Transverse colon (tissue), 4 donors: ENCODE measurements around the gene PLCB2. TPM values are rescaled to one million over a fixed set of nuclear protein-coding genes. Genes with fewer than 3 reads are reported as not detected.

Experiments used
- DNase-seq: peaks from one replicate; pipeline ENCODE4 v3.0.0-alpha.2; 2019
- H3K27ac ChIP-seq, 4 donors: fragments of 200-600 bp; sonication (generic); 2 replicates each; pipeline ENCODE4 v1.5.1; 2016 to 2018; ENCODE audit warnings: inconsistent platforms in 4 of 4
- H3K27me3 ChIP-seq: fragments of 200-600 bp; sonication (generic); 2 replicates; pipeline ENCODE4 v1.5.1; 2017; ENCODE audit warnings: inconsistent platforms
- H3K36me3 ChIP-seq, 4 donors: fragments of 200-600 bp; sonication (generic); 2 replicates each; pipeline ENCODE4 v1.5.1; 2017 to 2019; ENCODE audit warnings: inconsistent platforms in 4 of 4
- H3K4me1 ChIP-seq, 4 donors: fragments of 200-600 bp; sonication (generic); 2 replicates each; pipeline ENCODE4 v1.5.1; 2017 to 2020; ENCODE audit warnings: inconsistent platforms in 4 of 4
- H3K4me3 ChIP-seq, 4 donors: fragments of 200-600 bp; sonication (generic); 1 replicate in 1 of 4; 2 replicates in 3 of 4; pipeline versions ENCODE4 v1.5.1 to v1.6.1; 2017 to 2019; ENCODE audit warnings: inconsistent platforms in 4 of 4
- H3K9me3 ChIP-seq, 2 donors: fragments of 200-600 bp; sonication (generic); 2 replicates each; pipeline ENCODE4 v1.5.1; 2017 to 2019; ENCODE audit warnings: inconsistent platforms in 2 of 2
- CTCF ChIP-seq, 5 experiments: fragments of 200-600 bp in 3 of 5; fragments of 450-650 bp in 2 of 5; sonication (generic) in 3 of 5; IDR thresholded peaks; 1 replicate in 2 of 5; 2 replicates in 3 of 5; pipeline ENCODE4 v1.5.1; 2016 to 2017; ENCODE audit warnings: antibody characterized with exemption in 5 of 5, inconsistent platforms in 3 of 5, mild to moderate bottlenecking in 2 of 5, moderate library complexity in 1 of 5
- EP300 ChIP-seq: sonication (generic); formaldehyde crosslinking; IDR thresholded peaks from one replicate; pipeline ENCODE4 v1.6.1; 2017; ENCODE audit warnings: antibody characterized with exemption, low read depth
- POLR2A ChIP-seq: fragments of 450-650 bp; IDR thresholded peaks from one replicate; pipeline ENCODE4 v1.6.1; 2016; ENCODE audit warnings: antibody characterized with exemption, mild to moderate bottlenecking, moderate library complexity
- POLR2AphosphoS5 ChIP-seq, 3 donors: sonication (generic); formaldehyde crosslinking; IDR thresholded peaks; one replicate each; pipeline ENCODE4 v1.6.1; 2016; ENCODE audit warnings: antibody characterized with exemption in 3 of 3
- WGBS, 2 donors: methylation state at CpG; one replicate each; pipeline ENCODE4 v1.1.5; 2018; ENCODE audit warnings: low coverage in 1 of 2; 5-methylcytosine and 5-hydroxymethylcytosine counted together
- in situ Hi-C, 4 donors: fragments of 200-750 bp; cut with MboI; loops; one replicate each; pipeline versions ENCODE4 v1.15.0 to v1.15.1; 2017; ENCODE audit warnings: low sequenced_read_pairs in 3 of 4, low pct_ligation_motif_present in 1 of 4, low pct_unique_long_range_greater_than_20kb in 1 of 4
- intact Hi-C: fragments of 100-400 bp; cut with DNase I; formaldehyde crosslinking; loops from one replicate; pipeline ENCODE4 v1.15.1; 2023; ENCODE audit warnings: low total_unique reads
- total RNA-seq, 4 donors: library from RNA; depleted of rRNA; stranded (reverse); fragments of >200 nt; gene quantifications; one replicate each; pipeline ENCODE4 v1.1.0, GENCODE V29; 2016

The PLCB2 gene
- total RNA-seq, 4 donors from 2014 or later: 5.5 to 143 (median 12.0) TPM

- H3K4me1 ChIP-seq: peaks cover 3 to 36% (median 33%) of the 10 kb centered on the region in 4 donors
- WGBS, 2 donors: 8% methylated on average over 27 of the region's 76 CpGs; no CpG with 5 or more reads in 1 of the 2 donors
- no peak for TF ChIP-seq EP300
- no peak for TF ChIP-seq CTCF (IDR thresholded peaks at IDR 0.05)
- TF ChIP-seq POLR2AphosphoS5 (IDR thresholded peaks at IDR 0.05): no peak
- no peak for TF ChIP-seq POLR2A
- DNase-seq: peak; percentile 36
- intact Hi-C loops: loop anchor here (5.0 kb wide), 1 partner anchor 139 kb away; no protein-coding TSS in a partner anchor
- peak within 1 kb of the TSS in 1 of 4 donors; percentile 8 for H3K27ac ChIP-seq
- no peaks in the 10 kb centered on the region for H3K36me3 ChIP-seq
- peak within 1 kb of the TSS; percentile 16 to 47 (median 29) for H3K4me3 ChIP-seq
- H3K27me3 ChIP-seq: peaks cover 50% of the 10 kb centered on the region
- in situ Hi-C loops: no loop called here
- no peaks in the 10 kb centered on the region for H3K9me3 ChIP-seq
These were observed 24.7 kb downstream of the PLCB2 start, which contains the start of gene ANKRD63 for GRCh38 chr15:40282869-40283614. ANKRD63 (minus strand) TSS chr15:40283064; CDS start chr15:40282586, 478 bp downstream.

DNA sequence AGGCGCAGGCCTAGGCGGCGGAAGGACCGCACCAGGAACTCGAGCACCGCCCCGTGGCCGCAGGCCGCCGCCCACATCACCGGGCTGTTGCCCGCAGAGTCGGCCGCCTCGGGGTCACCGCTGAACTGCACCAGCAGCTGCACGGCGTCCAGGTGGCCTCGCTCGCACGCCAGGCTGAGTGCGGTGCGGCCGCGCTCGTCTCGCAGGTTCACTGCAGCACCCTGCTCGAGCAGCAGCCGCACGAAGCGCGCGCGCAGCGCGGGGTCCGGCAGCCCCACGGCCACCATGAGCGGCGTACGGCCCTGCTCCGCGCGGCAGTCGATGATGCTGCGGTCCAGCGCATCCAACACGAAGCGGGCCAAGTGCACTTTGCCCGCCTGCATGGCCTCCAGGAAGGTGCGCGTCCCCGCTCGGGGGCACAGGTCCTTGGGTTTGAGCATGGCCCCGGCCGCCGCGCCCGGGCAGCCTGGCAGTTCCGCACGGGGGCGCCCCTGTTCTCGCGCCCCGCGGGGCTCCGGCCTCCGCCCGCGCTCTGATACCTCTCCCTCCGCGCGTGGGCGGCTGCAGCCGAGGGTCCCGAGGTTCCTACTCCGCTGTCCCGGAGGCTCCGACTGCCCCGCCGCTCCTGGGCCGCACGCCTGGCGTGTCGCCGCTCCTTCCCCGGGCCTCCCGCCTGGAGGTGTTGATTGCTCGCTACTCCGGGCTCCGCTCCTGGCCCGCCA lies 25.4 kb downstream of the PLCB2 start:
- peaks cover 57% of the 10 kb centered on the region for H3K27me3 ChIP-seq
- peak in 4 of 5 experiments; percentile 29 to 51 (median 36) for TF ChIP-seq CTCF (IDR thresholded peaks at IDR 0.05)
- TF ChIP-seq POLR2A: no peak
- TF ChIP-seq EP300: no peak
- peak overlapping the region in 1 of 4 donors; percentile 8 for H3K27ac ChIP-seq
- H3K36me3 ChIP-seq: no peaks in the 10 kb centered on the region
- intact Hi-C loops (loop anchor here (5.0 kb wide), 1 partner anchor 140 kb away; no protein-coding TSS in a partner anchor), in situ Hi-C loops (no loop called here)
- 2% methylated on average over 37 of the region's 92 CpGs; no CpG with 5 or more reads in 1 of the 2 donors for WGBS, 2 donors
- H3K4me1 ChIP-seq: peaks cover 3 to 36% (median 33%) of the 10 kb centered on the region in 4 donors
- peak overlapping the region; percentile 16 to 47 (median 29) for H3K4me3 ChIP-seq
- no peaks in the 10 kb centered on the region for H3K9me3 ChIP-seq
- DNase-seq: peak; percentile 50

DNA sequence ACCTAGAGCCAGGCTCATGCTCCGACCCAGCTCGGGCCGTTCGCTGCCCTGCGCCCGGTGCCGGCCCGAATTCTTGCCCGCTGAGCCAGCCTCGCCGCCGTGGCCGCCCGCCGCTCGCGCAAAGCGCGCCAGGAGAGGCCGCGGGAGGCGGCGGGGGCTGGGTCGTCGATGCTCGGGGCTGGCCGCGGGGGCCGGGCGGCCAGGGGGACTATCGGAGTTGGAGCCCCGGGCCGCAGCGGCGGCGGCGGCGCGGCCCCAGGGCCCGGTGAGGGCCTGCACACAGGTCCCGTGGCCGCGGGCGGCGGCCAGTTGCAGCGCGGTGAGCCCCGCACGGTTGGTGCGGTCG lies 26.0 kb downstream of the PLCB2 start:
- 34% methylated on average over 9 of the region's 51 CpGs; no CpG with 5 or more reads in 1 of the 2 donors for WGBS, 2 donors
- intact Hi-C loops: loop anchor here (5.0 kb wide), 1 partner anchor 141 kb away; no protein-coding TSS in a partner anchor
- in situ Hi-C loops: no loop called here

More for the DNA sequence above, 26.0 kb downstream of the PLCB2 start:
- no peaks in the 10 kb centered on the region for H3K36me3 ChIP-seq
- H3K27ac ChIP-seq: no peak overlapping the region
- peaks cover 57% of the 10 kb centered on the region for H3K27me3 ChIP-seq
- peaks cover 3 to 36% (median 33%) of the 10 kb centered on the region in 4 donors for H3K4me1 ChIP-seq
- H3K4me3 ChIP-seq: peak overlapping the region in 3 of 4 donors; percentile 17 to 47 (median 41)
- no peaks in the 10 kb centered on the region for H3K9me3 ChIP-seq
- TF ChIP-seq POLR2AphosphoS5 (IDR thresholded peaks at IDR 0.05) (no peak), POLR2A (no peak), CTCF (IDR thresholded peaks at IDR 0.05) (no peak), EP300 (no peak)
- no peak for DNase-seq
